ENCODE measurements around the gene ATP5PB. TPM values are rescaled to one million over a fixed set of nuclear protein-coding genes. Genes with fewer than 3 reads are reported as not detected.

Gene ATP5PB
- total RNA-seq, 1 experiment from 2014 or later: 323 TPM

GRCh38 chr1:111468717-111469100, 19.4 kb downstream of the ATP5PB start:
- RAD21 ChIA-PET (ENCODE audit: low non-redundant PET in 1 of 2, low total read pairs in 2 of 2, uncharacterized antibody in 2 of 2, unreplicated experiment in 2 of 2): no interaction called here
- no peak overlapping the region for H3K27ac ChIP-seq (ENCODE audit: low read depth, low read length)
- no peaks in the 10 kb centered on the region for H3K27me3 ChIP-seq (ENCODE audit: insufficient read depth, low read length)
- no peak overlapping the region for H3K4me3 ChIP-seq (replicated peaks in 1 of 2; ENCODE audit: low read depth in 1 of 2, low read length in 2 of 2)
- H3K9me2 ChIP-seq (ENCODE audit: insufficient read depth): no peaks in the 10 kb centered on the region
- BruUV-seq (replicated peaks): no TSS peak
- no peaks in the 10 kb centered on the region for H3K79me2 ChIP-seq (ENCODE audit: insufficient read depth, low read length)
- CTCF ChIA-PET: interaction anchor here (1.4 kb wide), 1 partner anchor 13 kb away, joined by 6 read pairs; no protein-coding TSS in a partner anchor
- H3K4me2 ChIP-seq (ENCODE audit: low read length): no peak overlapping the region
- no peak overlapping the region for H3K9ac ChIP-seq (ENCODE audit: low read length)
- H3K4me1 ChIP-seq (ENCODE audit: control insufficient read depth in 1 of 2, insufficient read depth in 2 of 2, low read length in 2 of 2): no peaks in the 10 kb centered on the region
- ATAC-seq (no peak), DNase-seq (ENCODE audit: low read depth, low spot score) (no peak)
- intact Hi-C loops (cut with micrococcal nuclease): no loop called here
- H3K9me3 ChIP-seq (ENCODE audit: control insufficient read depth in 1 of 2, insufficient read depth in 1 of 2, low read depth in 1 of 2, low read length in 2 of 2): no peaks in the 10 kb centered on the region
- no peak for TF ChIP-seq REST (IDR thresholded peaks at IDR 0.05; ENCODE audit: low read depth)
- no peak for TF ChIP-seq SP1 (IDR thresholded peaks at IDR 0.05; ENCODE audit: low read depth)
- TF ChIP-seq, protein P1, sequence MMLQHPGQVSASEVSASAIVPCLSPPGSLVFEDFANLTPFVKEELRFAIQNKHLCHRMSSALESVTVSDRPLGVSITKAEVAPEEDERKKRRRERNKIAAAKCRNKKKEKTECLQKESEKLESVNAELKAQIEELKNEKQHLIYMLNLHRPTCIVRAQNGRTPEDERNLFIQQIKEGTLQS (IDR thresholded peaks at IDR 0.05): no peak
- TF ChIP-seq TCF7L2 (IDR thresholded peaks at IDR 0.05; ENCODE audit: borderline replicate concordance, extremely low read depth, insufficient read depth, insufficient read length): no peak
- TF ChIP-seq POLR2AphosphoS5 (IDR thresholded peaks at IDR 0.05; ENCODE audit: low read depth, low read length): no peak
- no peak for TF ChIP-seq JUND (IDR thresholded peaks at IDR 0.05)
- TF ChIP-seq CBX3 (IDR thresholded peaks at IDR 0.05; ENCODE audit: low read depth): no peak
- no peak for TF ChIP-seq EZH2phosphoT487 (IDR thresholded peaks at IDR 0.05; ENCODE audit: borderline replicate concordance)
- TF ChIP-seq EGR1 (IDR thresholded peaks at IDR 0.05; ENCODE audit: low read depth): no peak
- no peak for TF ChIP-seq ZFX (IDR thresholded peaks at IDR 0.05)
- TF ChIP-seq CTCF (IDR thresholded peaks at IDR 0.05 in 2 of 3, conservative IDR thresholded peaks at IDR 0.05 in 1 of 3; ENCODE audit: borderline replicate concordance in 1 of 3, insufficient read depth in 1 of 3, low read depth in 2 of 3, low read length in 2 of 3): no peak
- TF ChIP-seq ELF1 (IDR thresholded peaks at IDR 0.05; ENCODE audit: borderline replicate concordance, low read depth): no peak
- TF ChIP-seq YY1 (IDR thresholded peaks at IDR 0.05; ENCODE audit: extremely low read depth, insufficient replicate concordance, low read depth, low read length): no peak
- TF ChIP-seq RAD21 (IDR thresholded peaks at IDR 0.05; ENCODE audit: low read depth): no peak
- TF ChIP-seq FOSL1 (IDR thresholded peaks at IDR 0.05; ENCODE audit: low read depth): no peak
- TF ChIP-seq ZNF274 (IDR thresholded peaks at IDR 0.05; ENCODE audit: low read depth, low read length): no peak
- no peak for TF ChIP-seq CEBPB (IDR thresholded peaks at IDR 0.05; ENCODE audit: low read depth)
- no peak for TF ChIP-seq ZBTB33 (IDR thresholded peaks at IDR 0.05; ENCODE audit: extremely low read depth, insufficient replicate concordance, low read length)
- H3K36me3 ChIP-seq (ENCODE audit: control insufficient read depth in 1 of 2, insufficient read depth in 2 of 2, low read length in 2 of 2): no peaks in the 10 kb centered on the region
- POLR2A ChIA-PET: no interaction called here
- H4K20me1 ChIP-seq (ENCODE audit: insufficient read depth): no peaks in the 10 kb centered on the region
- H2AFZ ChIP-seq (ENCODE audit: low read depth, low read length, poor library complexity, severe bottlenecking): no peak overlapping the region

Data from HCT116 (cell line).